A673 (cell line): ENCODE data around the gene TUBG2. TPM values are rescaled to one million over a fixed set of nuclear protein-coding genes. Genes with fewer than 3 reads are reported as not detected.
A peak's percentile ranks its signal among the peaks of the same experiment; 100 is the strongest.
"Not testable (repeated sequence)": the region's sequence is repeated elsewhere in the genome, so short reads cannot be mapped to it uniquely, and the experiment has no call there.

Experiments
- Bru-seq: library from RNA; stranded (reverse); fragments of 400-500 nt; gene quantifications from one replicate; lab custom pipeline; 2021; lab: Mats Ljungman, UMichigan
- BruChase-seq, 2 experiments: library from RNA; stranded (reverse); fragments of 400-500 nt; gene quantifications; one replicate each; lab custom pipeline; 2021; lab: Mats Ljungman, UMichigan
- BruUV-seq: library from RNA; stranded (reverse); fragments of 400-500 nt; replicated peaks from 2 replicates; lab custom pipeline; 2021; lab: Mats Ljungman, UMichigan
- CTCF ChIA-PET: fragments of 300-600 bp; sonication (Branson Sonifier 250); formaldehyde crosslinking; loops from one replicate; lab custom pipeline; 2022; ENCODE audit warnings: antibody characterized with exemption; lab: Charles Lee
- POLR2A ChIA-PET: fragments of 300-600 bp; sonication (Branson Sonifier 250); formaldehyde crosslinking; loops from one replicate; lab custom pipeline; 2022; ENCODE audit warnings: antibody characterized with exemption; ENCODE audit not compliant: low non-redundant PET; lab: Charles Lee
- DNase-seq: peaks from one replicate; pipeline ENCODE4 v3.0.0-alpha.2; 2015; ENCODE audit warnings: low spot score
- H3K27ac ChIP-seq: fragments of 200-600 bp; sonication (generic); 2 replicates; pipeline ENCODE4 v1.5.1; 2016; ENCODE audit warnings: mixed run types, low read depth, mild to moderate bottlenecking, mixed read lengths, antibody characterized with exemption, low read length; ENCODE audit not compliant: poor library complexity, severe bottlenecking
- H3K27me3 ChIP-seq: fragments of 200-600 bp; sonication (generic); replicated peaks from 2 replicates; pipeline ENCODE4 v1.6.1; 2017; ENCODE audit warnings: mixed run types, low read depth, mild to moderate bottlenecking, mixed read lengths, antibody characterized with exemption, low read length; ENCODE audit not compliant: insufficient read depth, poor library complexity
- H3K36me3 ChIP-seq: fragments of 200-600 bp; sonication (generic); 2 replicates; pipeline ENCODE4 v1.6.1; 2016; ENCODE audit warnings: mixed run types, mild to moderate bottlenecking, mixed read lengths, antibody characterized with exemption, low read length; ENCODE audit not compliant: insufficient read depth, poor library complexity, severe bottlenecking
- H3K4me1 ChIP-seq: fragments of 200-600 bp; sonication (generic); 2 replicates; pipeline ENCODE4 v1.6.1; 2017; ENCODE audit warnings: mixed run types, mild to moderate bottlenecking, mixed read lengths, antibody characterized with exemption, low read length; ENCODE audit not compliant: insufficient read depth, poor library complexity, severe bottlenecking
- H3K4me3 ChIP-seq: fragments of 200-600 bp; sonication (generic); 2 replicates; pipeline ENCODE4 v1.5.1; 2016; ENCODE audit warnings: low read depth, mixed run types, mild to moderate bottlenecking, mixed read lengths, low read length; ENCODE audit not compliant: poor library complexity, severe bottlenecking
- H3K9me3 ChIP-seq: fragments of 200-600 bp; sonication (generic); 2 replicates; pipeline ENCODE4 v1.6.1; 2016; ENCODE audit warnings: mixed run types, low read depth, mild to moderate bottlenecking, mixed read lengths, antibody characterized with exemption, low read length; ENCODE audit not compliant: poor library complexity, severe bottlenecking
- CTCF ChIP-seq: fragments of 300-800, 200-600 bp; sonication (generic); conservative IDR thresholded peaks from 2 replicates; pipeline ENCODE4 v1.5.1; 2017; ENCODE audit warnings: low read depth, mild to moderate bottlenecking, antibody characterized with exemption, low read length, moderate library complexity, mixed read lengths
- EZH2 ChIP-seq: fragments of 200-600 bp; sonication (generic); IDR thresholded peaks from 2 replicates; pipeline ENCODE4 v1.6.1; 2017; ENCODE audit warnings: borderline replicate concordance, low read depth, mild to moderate bottlenecking, mixed read lengths, antibody characterized with exemption, low read length; ENCODE audit not compliant: poor library complexity, severe bottlenecking
- intact Hi-C: fragments of 100-400 bp; cut with micrococcal nuclease; formaldehyde crosslinking; loops from one replicate; pipeline ENCODE4 v1.10.0; 2022; ENCODE audit not compliant: unreplicated experiment
- long read RNA-seq: library from polyadenylated mRNA; stranded (forward); transcript quantifications from one replicate; pipeline ENCODE4 v2.0.0, GENCODE V29; 2022
- total RNA-seq: library from RNA; stranded (reverse); gene quantifications from 2 replicates; pipeline ENCODE4 v1.2.3, GENCODE V29; 2021

TUBG2 gene
- 14.6 and 19.2 TPM in 2 replicates for total RNA-seq
- Bru-seq, nascent RNA: percentile 59 among the genes with signal in this experiment
- percentile 68 among the genes with signal in this experiment for BruChase-seq, experiment 1, labeled RNA remaining after a 2-hour chase
- BruChase-seq, experiment 2, labeled RNA remaining after a 6-hour chase: percentile 68 among the genes with signal in this experiment
- long read RNA-seq, transcript TUBG2-201 (11 exons, 1,761 nt): major isoform, 20 of 31 reads
- long read RNA-seq, partial matches to known transcripts: 3 of 31 reads
- long read RNA-seq, other reads (novel, unspliced or antisense): 7 of 31 reads

DNA sequence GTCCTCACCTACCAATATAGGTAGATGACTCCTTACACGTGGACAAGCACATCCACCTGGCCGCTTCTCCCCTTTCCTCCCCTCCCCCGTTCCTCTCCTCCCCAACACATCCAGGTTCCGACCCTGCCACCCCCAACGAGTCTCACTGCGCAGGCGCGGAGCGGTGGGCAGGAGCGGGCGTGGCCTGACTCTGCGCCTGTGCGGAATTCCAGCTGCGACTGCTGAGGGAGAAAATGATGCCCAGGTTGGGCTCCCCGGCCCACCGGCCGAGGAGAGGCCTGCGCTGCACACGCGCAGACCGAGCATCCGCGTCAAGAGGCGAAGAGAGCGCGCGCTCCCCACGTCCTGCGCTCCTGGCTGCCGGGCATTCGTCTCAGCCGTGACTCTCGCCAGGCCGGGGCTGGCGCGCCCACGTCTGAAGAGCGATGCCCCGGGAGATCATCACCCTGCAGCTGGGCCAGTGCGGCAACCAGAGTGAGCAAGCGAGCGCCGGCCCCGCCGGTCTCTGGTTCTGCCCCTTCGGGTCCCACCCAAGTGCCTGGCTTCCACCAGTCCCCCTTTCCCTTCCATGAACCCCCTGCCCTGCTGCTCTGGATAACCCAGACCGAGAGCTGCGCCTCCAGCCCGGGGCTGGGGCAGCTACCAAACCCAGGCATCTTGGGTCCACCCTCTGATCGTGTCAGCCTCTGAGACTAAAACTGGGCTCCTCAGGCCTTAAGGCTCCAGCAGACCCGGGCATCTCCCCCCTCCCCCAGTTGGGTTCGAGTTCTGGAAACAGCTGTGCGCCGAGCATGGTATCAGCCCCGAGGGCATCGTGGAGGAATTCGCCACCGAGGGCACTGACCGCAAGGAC is at the start of gene TUBG2:
Gene TUBG2 (plus strand): TSS at position 206 of the 853 bp plus-strand sequence. CDS start 220 bp downstream, at position 426.
- Histone ChIP-seq H3K4me3 (peak within 1 kb of the TSS; percentile 58), H3K4me1 (peaks cover 4% of the 10 kb centered on the region), H3K36me3 (no peaks in the 10 kb centered on the region), H3K27ac (peak within 1 kb of the TSS; percentile 16), H3K9me3 (no peaks in the 10 kb centered on the region), H3K27me3 (no peaks in the 10 kb centered on the region)
- POLR2A ChIA-PET: no interaction called here
- CTCF ChIA-PET: interaction anchor here (1.1 kb wide), 1 partner anchor 81 kb away, joined by 3 read pairs; no protein-coding TSS in a partner anchor
- peak; percentile 85 for DNase-seq
- intact Hi-C loops: no loop called here
- BruUV-seq: no TSS peak
- TF ChIP-seq EZH2: no peak
- TF ChIP-seq CTCF: no peak

DNA sequence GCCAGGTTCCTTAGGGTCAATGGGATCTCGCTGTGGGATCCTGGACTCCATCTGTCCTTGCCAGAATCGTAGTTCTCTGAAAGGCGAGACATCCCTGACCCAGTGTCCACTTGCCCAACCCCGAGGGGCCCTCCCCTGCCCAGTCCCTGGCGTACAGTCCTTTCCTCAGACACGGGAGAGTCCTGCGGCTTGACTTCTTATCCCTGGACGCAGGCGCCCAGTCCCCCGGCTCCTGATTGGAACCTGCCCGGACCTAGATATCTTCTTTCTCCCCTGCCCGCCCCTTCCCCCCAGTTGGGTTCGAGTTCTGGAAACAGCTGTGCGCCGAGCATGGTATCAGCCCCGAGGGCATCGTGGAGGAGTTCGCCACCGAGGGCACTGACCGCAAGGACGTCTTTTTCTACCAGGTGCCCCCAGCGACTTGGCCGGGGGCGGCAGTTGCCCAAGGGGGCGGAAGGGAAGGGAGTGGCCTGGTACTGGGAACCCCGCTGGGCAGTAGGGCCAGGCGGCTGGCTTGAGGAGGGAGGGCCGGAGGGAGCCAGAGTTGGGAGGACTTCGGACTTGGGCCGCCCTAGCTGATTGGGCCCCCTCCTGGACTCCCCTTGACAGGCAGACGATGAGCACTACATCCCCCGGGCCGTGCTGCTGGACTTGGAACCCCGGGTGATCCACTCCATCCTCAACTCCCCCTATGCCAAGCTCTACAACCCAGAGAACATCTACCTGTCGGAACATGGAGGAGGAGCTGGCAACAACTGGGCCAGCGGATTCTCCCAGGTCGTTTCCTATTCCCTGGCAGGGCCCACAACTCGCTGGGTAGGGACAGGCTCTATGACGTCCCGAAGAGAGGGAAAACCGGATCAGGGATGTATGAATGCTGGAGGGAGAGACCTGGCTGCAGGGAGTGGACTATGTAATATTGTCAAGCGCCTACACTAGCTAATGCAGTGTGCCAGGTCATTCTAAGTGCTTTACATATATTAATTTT is 49.0 kb upstream of the TUBG2 start:
- H3K27me3 ChIP-seq, H3K4me1 ChIP-seq, DNase-seq, H3K9me3 ChIP-seq, H3K36me3 ChIP-seq, BruUV-seq, POLR2A ChIA-PET: not testable (repeated sequence)
- intact Hi-C loops: loop anchor here (2.0 kb wide), 1 partner anchor 67 kb away; the partner anchor contains the start of gene PLEKHH3
- peak overlapping the region; percentile 82 for H3K4me3 ChIP-seq
- peak overlapping the region; percentile 84 for H3K27ac ChIP-seq
- CTCF ChIA-PET: interaction anchor here (0.5 kb wide), 1 partner anchor 393 kb away, joined by 5 read pairs; no protein-coding TSS in a partner anchor

DNA sequence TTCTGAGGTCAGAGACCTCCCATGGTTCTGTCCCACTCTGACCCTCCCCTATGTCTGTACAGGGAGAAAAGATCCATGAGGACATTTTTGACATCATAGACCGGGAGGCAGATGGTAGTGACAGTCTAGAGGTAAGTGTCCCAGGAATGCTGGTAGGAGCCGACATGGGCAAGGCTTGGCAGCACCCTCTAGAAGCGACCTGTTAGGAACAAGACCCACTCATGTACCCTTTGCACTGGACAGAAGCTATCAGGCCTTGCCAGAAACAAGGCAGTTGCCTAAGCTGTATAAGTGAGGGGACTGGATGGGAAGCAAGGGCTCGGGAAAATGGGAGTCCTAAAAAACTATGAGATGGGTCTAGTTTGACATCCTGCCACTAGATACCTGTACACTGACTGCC is 47.1 kb upstream of the TUBG2 start:
- Histone ChIP-seq H3K27me3 (no peaks in the 10 kb centered on the region), H3K27ac (no peak overlapping the region), H3K36me3 (peaks cover 5% of the 10 kb centered on the region), H3K9me3 (no peaks in the 10 kb centered on the region), H3K4me1 (no peaks in the 10 kb centered on the region), H3K4me3 (no peak overlapping the region)
- CTCF ChIA-PET: no interaction called here
- no TSS peak for BruUV-seq
- TF ChIP-seq EZH2 (no peak), CTCF (no peak)
- POLR2A ChIA-PET: no interaction called here
- no peak for DNase-seq
- intact Hi-C loops: no loop called here
